Measurements from ENCODE around the gene FTCD. TPM values are rescaled to one million over a fixed set of nuclear protein-coding genes. Genes with fewer than 3 reads are reported as not detected.

Gene FTCD
- total RNA-seq, 1 donor: 0.54 TPM

DNA sequence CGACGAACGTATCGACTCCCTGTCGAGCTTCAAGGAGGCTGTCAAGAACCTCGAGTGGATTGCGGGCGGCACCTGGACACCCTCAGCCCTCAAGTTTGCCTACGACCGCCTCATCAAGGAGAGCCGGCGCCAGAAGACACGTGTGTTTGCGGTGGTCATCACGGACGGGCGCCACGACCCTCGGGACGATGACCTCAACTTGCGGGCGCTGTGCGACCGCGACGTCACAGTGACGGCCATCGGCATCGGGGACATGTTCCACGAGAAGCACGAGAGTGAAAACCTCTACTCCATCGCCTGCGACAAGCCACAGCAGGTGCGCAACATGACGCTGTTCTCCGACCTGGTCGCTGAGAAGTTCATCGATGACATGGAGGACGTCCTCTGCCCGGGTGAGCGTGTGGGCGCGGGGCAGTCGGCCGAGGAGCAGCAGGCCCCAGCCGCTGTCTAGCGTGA is 29.5 kb downstream of the FTCD start:
- DNase-seq (ENCODE audit: low read depth in 2 of 3, low spot score in 2 of 3): no peak

DNA sequence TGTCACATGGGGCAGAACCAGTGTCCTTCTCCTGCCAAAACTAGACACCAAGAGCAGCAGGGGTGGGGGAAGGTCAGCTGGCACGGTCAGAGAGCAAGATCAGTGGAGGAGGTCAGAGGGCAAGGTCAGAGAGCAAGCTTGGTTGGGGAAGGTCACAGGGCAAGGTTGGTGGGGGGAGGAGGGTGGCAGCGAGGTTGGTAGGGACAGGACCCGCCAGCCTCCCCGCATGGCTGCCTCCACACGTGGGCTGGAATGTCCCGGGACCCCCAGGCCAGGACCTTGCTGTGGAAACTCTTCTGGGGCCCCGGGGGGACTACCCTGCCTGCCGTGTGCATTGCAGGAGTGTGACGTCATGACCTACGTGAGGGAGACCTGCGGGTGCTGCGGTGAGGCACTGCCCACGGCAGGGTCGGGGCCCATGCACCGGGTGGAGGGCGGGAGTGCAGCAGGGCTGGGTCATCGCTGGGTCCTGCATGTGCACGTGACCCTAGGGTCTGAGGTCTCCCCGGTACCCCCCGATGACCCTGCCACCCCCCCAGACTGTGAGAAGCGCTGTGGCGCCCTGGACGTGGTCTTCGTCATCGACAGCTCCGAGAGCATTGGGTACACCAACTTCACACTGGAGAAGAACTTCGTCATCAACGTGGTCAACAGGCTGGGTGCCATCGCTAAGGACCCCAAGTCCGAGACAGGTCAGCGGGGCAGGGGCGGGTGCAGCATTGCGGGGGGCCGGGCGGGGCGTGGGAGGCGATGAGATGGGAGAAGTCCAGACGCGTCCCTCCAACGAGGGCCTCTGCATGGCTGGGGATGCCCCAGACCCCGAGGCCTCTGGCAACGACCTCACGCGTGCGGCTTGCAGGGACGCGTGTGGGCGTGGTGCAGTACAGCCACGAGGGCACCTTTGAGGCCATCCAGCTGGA is 30.2 kb downstream of the FTCD start:
- no peak for DNase-seq (ENCODE audit: low read depth in 2 of 3, low spot score in 2 of 3)

DNA sequence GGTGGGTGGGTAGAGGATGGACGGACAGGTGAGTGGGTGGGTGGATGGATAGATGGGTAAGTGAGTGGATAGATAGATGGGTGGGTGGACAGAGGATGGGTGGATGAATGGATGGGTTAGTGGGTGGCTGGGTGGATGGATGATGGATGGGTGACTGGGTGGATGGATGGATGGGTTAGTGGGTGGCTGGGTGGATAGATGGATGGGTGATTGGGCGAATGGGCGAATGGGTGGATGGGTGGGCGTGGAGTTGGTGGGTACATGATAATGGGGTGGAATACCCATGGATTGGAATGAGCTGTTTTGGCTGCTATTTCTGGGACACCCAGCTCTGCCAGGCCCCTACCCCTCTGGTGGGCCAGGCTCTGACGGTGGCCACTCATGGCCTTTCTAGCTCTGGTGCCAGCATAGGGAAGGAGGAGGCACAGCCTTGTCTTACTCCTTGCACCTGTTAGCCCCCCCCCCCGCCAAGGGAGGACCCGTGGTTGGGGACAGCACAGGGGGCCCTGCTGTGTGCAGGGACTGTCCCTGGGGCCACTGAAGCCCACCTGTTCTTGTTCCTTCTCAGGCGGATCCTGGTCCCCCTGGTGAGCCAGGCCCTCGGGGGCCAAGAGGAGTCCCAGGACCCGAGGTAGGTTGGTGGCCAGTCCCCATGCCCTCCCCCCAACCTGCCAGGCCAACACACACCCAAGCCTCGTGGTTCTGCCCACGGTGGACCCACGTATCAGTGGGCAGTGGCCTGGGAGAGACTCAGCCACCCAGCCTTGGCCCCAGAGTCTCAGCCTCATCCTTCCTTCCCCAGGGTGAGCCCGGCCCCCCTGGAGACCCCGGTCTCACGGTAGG is 31.1 kb downstream of the FTCD start:
- no peak for DNase-seq (ENCODE audit: low read depth in 2 of 3, low spot score in 2 of 3)

DNA sequence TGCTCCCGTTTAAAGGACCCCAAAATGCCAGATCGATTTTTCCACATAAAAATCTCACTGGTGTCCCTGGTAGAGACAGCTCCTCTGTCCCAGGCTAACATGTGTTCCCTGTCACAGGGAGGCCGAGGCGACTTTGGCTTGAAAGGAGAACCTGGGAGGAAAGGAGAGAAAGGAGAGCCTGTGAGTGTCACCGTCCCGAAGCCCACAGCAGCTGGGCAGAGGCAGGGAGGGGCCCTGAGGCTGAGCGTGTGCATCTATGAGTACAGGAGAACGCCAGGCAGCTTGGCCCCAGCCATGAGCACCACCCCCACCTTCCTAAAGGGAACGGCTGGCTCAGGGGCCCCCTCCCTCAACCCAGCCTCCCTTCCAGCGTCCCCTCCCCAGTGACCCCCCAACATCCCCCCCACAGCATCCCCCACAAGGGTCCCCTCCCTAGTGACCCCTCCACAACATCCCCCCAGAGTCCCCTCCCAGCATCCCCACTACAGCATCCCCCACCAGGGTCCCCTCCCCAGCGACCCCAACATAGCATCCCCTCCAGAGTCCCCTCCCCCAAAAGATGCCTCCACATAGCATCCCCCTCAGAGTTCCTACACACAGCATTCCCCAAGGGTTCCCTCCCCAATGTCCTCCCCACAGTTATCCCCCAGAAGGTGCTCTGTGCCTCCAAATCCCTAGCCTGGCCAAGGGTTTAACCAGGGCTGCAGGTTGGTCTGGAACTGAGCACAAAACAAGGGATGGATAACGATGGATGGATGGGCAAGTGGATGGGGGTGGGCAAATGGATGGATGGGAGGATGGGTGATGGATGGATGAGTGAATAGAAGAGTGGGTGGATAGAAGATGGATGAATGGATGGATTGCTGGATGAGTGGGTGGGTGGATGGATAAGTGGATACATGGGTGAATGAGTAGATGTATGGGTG is 32.4 kb downstream of the FTCD start:
- DNase-seq (ENCODE audit: low read depth in 2 of 3, low spot score in 2 of 3): no peak

DNA sequence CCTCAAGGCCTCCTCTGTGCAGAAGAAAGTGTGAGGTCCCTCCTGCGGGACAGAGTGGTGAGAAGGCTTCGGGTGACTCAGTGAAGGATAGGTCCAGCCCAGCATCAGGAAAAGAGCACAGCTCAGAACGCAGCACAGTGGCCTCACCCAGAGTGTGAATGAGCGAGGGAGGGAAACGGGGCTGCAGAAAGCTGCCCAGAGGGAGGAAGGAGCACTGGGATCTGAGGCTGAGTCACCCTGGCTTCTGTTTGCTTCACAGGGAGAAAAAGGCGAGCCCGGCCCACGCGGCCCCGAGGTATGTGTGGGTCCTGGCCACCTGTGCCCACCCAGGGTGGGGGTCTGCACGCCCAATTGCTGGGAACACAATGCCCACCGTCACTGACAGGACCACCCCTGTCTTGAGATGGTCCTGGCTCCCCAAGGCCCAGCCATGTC is 33.1 kb downstream of the FTCD start:
- DNase-seq (ENCODE audit: low read depth in 2 of 3, low spot score in 2 of 3): no peak

DNA sequence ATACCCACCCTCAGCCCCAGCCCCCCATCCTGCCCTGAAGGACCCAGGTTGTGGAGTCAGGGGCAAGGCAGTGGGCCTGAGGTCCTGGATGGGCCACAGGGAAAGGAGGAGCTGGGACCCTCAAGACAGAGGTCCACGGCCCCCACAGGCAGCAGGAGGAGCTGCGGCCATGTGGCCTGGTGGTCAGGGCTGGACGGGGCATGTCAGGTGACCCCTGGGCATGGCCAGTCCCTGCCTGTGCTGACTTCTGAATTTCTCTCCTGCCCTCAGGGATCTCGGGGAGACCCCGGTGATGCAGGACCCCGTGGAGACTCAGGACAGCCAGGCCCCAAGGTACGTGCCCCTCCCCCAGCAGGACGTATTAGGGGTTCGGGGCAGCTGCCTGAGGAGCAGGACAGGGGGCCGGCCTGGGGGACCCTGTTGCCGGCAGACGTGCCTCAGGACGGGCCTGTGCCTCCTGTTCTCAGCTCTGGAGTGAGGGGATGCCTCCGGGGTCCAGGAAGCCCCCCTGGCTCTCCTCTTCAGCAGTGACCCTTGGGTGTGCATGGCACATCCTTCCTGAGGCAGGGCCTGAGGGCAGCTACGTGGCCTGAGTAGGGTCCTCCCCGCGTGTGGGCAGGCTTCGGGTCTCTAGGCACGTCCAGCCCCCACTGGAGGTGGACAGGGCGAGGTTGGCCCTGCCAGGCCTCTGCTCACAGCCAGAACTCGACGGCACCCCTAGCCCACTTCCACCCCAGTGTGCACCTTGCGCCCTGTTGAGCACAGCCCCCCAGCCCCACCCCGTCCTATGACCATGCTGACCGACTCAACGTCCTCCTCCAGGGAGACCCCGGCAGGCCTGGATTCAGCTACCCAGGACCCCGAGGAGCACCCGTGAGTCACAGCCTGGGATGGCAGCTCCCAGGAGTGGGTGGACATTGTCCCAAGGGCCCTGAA is 33.8 kb downstream of the FTCD start:
- no peak for DNase-seq (ENCODE audit: low read depth in 2 of 3, low spot score in 2 of 3)

DNA sequence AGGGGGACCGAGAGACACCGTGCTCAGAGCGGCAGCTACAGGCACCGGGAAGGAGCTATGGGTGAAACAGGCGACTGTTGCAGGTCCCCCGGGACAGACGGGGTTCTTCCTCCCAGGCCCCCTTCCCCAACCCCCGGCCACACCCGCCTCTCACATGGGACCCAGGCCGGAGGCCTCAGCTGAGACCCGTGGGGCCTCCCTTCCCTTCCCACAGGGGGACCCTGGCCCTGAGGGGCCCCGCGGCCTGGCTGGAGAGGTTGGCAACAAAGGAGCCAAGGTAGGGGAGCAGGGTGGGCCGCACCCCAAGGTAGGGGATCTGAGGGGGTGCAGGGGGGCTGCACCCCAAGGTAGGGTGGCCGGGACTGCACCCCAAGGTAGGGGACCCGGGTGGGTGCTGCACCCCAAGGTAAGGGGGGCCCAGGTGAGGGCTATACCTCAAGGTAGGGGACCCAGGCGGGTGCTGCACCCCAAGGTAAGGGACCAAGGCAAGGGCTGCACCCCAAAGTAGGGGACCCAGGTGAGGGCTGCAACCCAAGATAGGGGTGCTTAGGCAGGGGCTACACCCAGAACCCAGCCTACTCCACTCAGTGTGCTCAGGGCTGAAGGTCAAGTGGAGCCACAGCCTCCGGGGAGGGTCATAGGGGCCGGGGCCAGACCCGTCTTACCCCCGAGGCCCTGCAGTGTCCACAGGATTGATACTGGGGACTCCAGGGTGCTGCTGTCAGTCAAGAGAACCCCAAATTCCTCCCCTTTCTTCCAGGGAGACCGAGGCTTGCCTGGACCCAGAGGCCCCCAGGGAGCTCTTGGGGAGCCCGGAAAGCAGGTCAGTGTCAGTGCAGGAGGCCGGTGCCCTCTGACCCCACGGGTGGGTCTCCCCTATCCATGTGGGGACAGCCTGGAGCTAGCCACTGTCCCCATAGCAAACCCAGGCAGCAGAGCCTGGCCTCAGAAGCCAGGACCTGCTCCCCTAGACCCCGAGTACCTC is 34.8 kb downstream of the FTCD start:
- DNase-seq (ENCODE audit: low read depth in 2 of 3, low spot score in 2 of 3): no peak

DNA sequence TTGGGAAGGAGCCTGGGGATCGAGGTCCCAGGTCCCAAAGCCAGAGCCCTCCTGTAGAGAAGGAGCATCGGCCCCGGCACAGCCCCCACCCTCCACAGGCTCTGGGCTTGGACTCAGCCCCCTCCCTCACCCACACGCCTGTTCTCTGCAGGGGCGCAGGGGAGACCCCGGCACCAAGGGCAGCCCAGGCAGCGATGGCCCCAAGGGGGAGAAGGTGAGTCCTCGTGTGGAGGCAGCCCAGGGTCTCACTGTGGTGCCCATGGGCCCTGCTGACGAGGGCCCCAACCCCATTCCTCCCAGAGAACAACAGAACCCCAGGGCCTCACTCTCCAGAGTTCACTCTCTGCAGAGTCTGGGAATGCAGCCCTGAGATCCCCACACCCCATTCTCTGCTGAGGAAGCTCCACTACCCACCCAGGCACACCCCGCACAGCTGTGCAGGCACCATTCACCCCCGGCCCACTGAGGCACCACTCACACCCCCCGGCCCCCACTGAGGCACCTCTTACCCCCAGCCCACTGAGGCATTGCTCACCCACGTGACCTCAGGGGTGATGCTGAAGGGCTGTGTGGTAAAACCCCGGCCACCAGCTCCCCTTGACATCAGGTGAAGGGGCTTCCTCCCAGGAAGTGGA is 35.6 kb downstream of the FTCD start:
- no peak for DNase-seq (ENCODE audit: low read depth in 2 of 3, low spot score in 2 of 3)

DNA sequence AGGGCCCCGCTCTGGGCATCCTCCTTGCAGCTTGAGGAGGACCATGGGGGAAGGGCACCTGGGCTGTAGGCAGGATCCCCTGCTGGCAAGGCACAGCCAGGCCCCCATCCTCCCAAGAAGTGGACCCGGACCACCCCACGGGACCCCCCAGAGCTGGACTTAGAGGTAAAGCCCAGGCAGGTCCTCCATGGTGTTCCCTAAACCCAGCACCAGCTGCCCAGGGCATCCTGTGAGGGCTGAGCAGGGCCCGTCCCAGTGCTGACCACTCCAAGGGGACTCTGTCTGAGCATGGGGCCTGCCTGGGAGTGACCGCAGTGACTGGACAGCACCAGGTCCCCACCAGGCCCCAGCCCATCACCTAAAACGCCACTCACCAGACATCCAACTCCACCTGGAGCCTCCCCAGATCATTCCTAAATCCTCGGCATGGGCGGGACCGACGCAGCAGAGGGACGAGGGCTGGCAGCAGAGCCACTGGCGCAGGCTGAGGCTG is 36.2 kb downstream of the FTCD start:
- DNase-seq (ENCODE audit: low read depth in 2 of 3, low spot score in 2 of 3): no peak

DNA sequence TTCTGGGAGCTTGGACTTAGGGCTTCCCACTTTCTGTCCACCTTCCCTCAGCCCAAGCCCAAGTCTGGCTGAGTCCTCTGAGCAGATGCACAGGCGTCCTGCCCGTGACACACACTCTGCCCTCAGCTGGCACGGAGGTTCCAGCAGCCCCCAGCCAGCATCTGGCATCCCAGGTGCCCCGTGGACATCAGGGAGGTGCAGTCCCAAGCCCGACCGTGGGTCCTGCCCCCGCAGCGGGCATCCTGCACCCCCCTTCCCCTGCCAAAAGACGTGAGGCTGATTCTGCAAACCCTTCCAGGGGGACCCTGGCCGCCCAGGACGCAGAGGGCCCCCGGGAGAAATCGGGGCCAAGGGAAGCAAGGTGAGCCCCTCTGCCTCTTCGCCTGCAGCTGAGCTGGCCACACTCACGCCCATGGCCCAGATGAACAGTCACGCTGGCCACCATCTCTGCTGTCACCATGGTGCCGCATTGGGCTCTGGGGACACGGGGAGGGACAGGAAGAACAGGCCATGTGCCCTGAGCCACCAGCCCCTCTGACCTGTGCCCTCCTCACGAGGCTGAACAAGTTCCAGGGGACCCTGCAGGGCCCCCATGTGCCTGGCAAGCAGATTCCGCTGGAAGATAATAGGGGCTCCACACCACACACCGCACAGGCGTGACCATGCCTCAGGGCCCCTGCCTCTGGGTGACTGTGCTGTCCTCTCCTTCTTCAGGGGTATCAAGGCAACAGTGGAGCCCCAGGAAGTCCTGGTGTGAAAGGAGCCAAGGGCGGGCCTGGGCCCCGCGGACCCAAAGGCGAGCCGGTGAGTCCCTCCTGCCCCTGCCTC is 36.8 kb downstream of the FTCD start:
- no peak for DNase-seq (ENCODE audit: low read depth in 2 of 3, low spot score in 2 of 3)

DNA sequence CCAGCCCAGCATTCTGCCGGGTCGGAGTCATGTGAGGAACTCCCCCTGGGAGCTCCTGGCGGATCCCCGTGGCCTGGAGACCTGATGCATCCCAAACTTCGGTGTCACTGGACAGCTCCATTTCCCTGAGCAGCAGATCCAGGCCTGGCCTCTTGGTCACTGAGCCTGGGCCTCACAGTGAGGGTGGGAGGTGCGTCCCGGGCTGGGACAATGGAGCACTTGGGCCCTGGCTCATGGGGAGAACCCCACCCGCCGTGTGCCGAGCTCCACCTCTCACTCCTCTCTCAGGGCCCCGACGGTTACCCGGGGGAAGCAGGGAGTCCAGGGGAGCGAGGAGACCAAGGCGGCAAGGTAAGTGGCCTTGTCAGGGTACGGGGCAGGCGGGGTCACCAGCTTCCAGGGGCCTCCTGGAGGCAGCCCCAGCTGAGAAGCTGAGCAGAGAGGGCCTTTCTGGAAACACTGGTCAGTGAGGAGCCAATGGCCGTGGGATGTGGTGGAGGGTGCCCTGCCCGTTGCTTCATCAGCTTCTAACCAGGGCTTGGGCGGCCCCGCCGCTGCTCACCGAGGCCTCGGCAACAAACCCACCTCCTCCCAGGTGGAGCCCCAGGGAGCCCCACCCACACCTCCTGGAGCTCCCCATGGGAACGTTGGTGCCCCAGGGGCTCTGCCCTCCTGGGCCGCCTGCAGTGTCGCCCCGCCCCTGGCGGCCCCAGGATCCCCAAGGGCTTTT is 37.6 kb downstream of the FTCD start:
- no peak for DNase-seq (ENCODE audit: low read depth in 2 of 3, low spot score in 2 of 3)

DNA sequence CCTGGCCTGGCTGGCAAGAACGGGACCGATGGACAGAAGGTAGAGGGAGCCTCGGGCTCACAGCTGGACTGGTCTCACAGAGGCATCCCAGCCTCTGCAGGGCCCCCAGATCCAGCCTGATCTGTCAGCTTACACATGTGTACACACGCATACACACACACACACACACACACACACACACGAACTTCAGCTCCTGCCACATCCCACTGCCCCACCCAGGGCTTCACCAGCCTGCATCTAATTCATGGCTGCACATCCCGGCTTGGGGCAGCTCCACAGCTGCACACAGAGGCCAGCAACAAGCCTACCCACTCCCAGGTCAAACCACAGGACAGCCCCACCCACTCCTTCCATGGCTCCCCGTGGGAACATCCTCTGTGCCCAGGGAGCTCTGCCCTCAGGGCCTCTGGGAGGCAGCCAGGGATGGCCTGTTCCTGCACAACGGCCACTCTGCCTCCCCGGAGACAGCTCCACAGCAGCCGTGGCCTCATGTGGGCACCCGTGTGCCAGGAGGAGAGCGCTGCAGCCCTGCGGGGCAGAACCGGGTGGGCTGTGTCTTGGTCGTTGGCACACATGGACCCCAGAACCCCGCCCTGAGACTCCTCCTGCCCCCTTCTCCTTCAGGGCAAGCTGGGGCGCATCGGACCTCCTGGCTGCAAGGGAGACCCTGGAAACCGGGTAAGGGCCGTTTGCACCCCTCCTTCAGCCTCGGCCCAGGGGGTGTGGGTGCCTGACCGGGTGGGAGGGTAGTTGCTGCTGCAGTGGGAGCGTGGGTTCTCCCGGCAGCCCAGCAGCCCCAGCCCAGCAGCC is 38.4 kb downstream of the FTCD start:
- DNase-seq (ENCODE audit: low read depth in 2 of 3, low spot score in 2 of 3): no peak

DNA sequence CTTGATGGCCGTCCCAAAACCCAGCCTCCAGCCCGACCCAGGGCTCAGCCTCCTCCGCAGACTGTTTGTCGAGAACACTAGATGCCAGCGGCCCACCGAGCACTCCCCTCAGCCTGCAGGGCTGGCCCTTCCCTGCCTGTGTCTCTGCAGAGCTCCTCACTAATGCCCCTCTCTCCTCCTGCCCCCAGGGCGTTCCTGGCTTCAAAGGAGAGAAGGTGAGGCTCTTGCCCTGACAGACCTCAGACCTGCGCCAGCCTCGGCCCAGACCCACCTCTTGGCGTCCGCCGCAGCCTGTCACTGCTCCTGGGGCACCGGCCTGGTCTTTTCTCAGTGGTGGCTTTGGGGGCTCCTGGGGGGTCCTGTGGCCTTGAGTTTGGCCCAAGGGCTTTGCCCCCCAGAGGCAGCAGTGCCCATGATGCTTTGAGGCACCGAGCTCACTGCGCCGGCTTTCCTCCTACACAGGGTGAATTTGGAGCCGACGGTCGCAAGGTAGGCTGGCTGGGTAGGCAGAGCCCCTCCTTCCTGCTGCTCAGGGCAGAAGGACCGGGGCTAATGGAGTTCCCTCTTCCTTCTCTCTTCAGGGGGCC is 39.1 kb downstream of the FTCD start:
- no peak for DNase-seq (ENCODE audit: low read depth in 2 of 3, low spot score in 2 of 3)

DNA sequence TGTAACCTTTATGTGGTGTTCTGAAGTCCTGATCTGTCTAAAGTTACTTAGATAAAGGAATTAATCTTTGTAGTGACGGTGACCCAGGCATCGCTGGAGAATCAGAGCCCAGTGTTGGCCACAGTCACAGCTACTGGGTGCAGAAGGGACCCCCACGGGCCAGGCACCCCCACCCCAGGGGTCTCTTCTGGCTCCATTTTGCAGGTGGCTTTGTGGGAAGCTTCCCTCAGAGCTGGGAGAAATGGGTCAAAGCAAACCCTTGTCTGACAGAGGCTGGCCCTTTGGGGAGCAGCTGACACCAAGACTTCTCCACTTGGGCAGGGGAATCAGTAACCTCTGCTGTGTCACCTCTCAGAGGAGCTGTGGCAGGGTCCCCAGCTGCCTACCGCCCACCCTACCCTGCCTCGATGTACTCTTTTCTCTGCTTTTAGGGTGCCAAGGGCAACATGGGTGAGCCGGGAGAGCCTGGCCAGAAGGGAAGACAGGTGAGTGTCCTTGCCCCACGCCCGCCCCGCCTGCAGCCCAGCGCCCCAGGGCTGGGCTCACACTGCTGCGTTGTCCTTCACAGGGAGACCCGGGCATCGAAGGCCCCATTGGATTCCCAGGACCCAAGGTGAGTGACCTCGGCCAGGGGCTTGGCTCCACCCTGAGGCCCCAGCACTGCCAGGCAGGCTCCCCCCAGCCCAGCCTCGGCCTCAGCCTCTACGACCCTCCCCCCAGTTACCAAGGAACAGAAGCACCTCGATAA is 39.8 kb downstream of the FTCD start:
- no peak for DNase-seq (ENCODE audit: low read depth in 2 of 3, low spot score in 2 of 3)

All from hematopoietic multipotent progenitor cell (in vitro differentiated cells).